Karpas-422 (cell line): ENCODE results near the gene ARID1B. TPM values are rescaled to one million over a fixed set of nuclear protein-coding genes. Genes with fewer than 3 reads are reported as not detected.
A peak's percentile ranks its signal among the peaks of the same experiment; 100 is the strongest.

ENCODE experiments used
- DNase-seq: peaks from one replicate; pipeline ENCODE4 v3.0.0-alpha.2; 2015
- H2AFZ ChIP-seq: fragments of 200-600 bp; sonication (generic); 2 replicates; pipeline ENCODE4 v1.6.1; 2014; ENCODE audit warnings: antibody characterized with exemption, low read length, mixed read lengths
- H3K27ac ChIP-seq: fragments of 200-600 bp; sonication (generic); 2 replicates; pipeline ENCODE4 v1.5.1; 2014; ENCODE audit warnings: mild to moderate bottlenecking, low read length, moderate library complexity
- H3K27me3 ChIP-seq: fragments of 200-600 bp; sonication (generic); 2 replicates; pipeline ENCODE4 v1.6.1; 2014; ENCODE audit warnings: low read length, mixed read lengths
- H3K36me3 ChIP-seq: fragments of 200-600 bp; sonication (generic); 2 replicates; pipeline ENCODE4 v1.6.1; 2014; ENCODE audit warnings: low read length, mixed read lengths; ENCODE audit not compliant: insufficient read depth
- H3K4me1 ChIP-seq: fragments of 200-600 bp; sonication (generic); 2 replicates; pipeline ENCODE4 v1.6.1; 2014; ENCODE audit warnings: mild to moderate bottlenecking, low read length, mixed read lengths
- H3K4me2 ChIP-seq: fragments of 200-600 bp; sonication (generic); 2 replicates; pipeline ENCODE4 v1.6.1; 2014; ENCODE audit warnings: low read length, low read depth, mild to moderate bottlenecking; ENCODE audit not compliant: poor library complexity, severe bottlenecking
- H3K4me3 ChIP-seq: fragments of 200-600 bp; sonication (generic); 2 replicates; pipeline ENCODE4 v1.5.1; 2014; ENCODE audit warnings: mild to moderate bottlenecking, antibody characterized with exemption, low read length, mixed read lengths
- H3K79me2 ChIP-seq: fragments of 200-600 bp; sonication (generic); 2 replicates; pipeline ENCODE4 v1.6.1; 2014; ENCODE audit warnings: mild to moderate bottlenecking, low read length, mixed read lengths
- H3K9ac ChIP-seq: fragments of 200-600 bp; sonication (generic); 2 replicates; pipeline ENCODE4 v1.6.0; 2014; ENCODE audit warnings: low read length
- H3K9me2 ChIP-seq: fragments of 200-600 bp; sonication (generic), shearing (Covaris generic); replicated peaks from 2 replicates; pipeline ENCODE4 v1.6.0; 2014; ENCODE audit warnings: mild to moderate bottlenecking, low read length, moderate library complexity; ENCODE audit not compliant: insufficient read depth
- H3K9me3 ChIP-seq: fragments of 300-700, 200-600 bp; sonication (generic); 2 replicates; pipeline ENCODE4 v1.6.1; 2014; ENCODE audit warnings: low read length, mixed read lengths
- H4K20me1 ChIP-seq: fragments of 200-600 bp; sonication (generic); 2 replicates; pipeline ENCODE4 v1.6.1; 2014; ENCODE audit warnings: mild to moderate bottlenecking, antibody characterized with exemption, low read length, low read depth; ENCODE audit not compliant: insufficient read depth
- total RNA-seq: library from RNA; depleted of rRNA; stranded (reverse); fragments of >200 nt; shearing (Covaris generic); gene quantifications from 2 replicates; pipeline ENCODE4 v1.2.3, GENCODE V29; 2014; ENCODE audit warnings: low replicate concordance

ARID1B gene
- total RNA-seq, 1 experiment from 2014 or later, result 174 TPM

- H3K79me2 ChIP-seq, result peaks cover 99% of the 10 kb centered on the region
- H3K27ac ChIP-seq, result peak overlapping the region; percentile 40
- no peak overlapping the region for H2AFZ ChIP-seq
- no peak overlapping the region for H3K4me3 ChIP-seq
- no peaks in the 10 kb centered on the region for H3K36me3 ChIP-seq
- H4K20me1 ChIP-seq, result no peaks in the 10 kb centered on the region; the same call in 1 of the 2 replicates
- DNase-seq, result no peak
- H3K4me2 ChIP-seq, result peak overlapping the region; percentile 7
- no peak overlapping the region for H3K9ac ChIP-seq
- H3K27me3 ChIP-seq, result no peaks in the 10 kb centered on the region
- no peaks in the 10 kb centered on the region for H3K9me3 ChIP-seq
- H3K9me2 ChIP-seq, result no peaks in the 10 kb centered on the region
- peaks cover 95% of the 10 kb centered on the region for H3K4me1 ChIP-seq
Measured at GRCh38 chr6:156879591-156879990, 102.4 kb downstream of the ARID1B start.

- no peaks in the 10 kb centered on the region for H3K9me3 ChIP-seq
- peak overlapping the region; percentile 75 for H3K4me2 ChIP-seq
- no peaks in the 10 kb centered on the region for H3K9me2 ChIP-seq
- peaks cover 95% of the 10 kb centered on the region for H3K4me1 ChIP-seq
- peak overlapping the region; percentile 62; the same call in 1 of the 2 replicates for H3K4me3 ChIP-seq
- DNase-seq, result no peak
- no peaks in the 10 kb centered on the region for H3K27me3 ChIP-seq
- no peaks in the 10 kb centered on the region for H3K36me3 ChIP-seq
- peak overlapping the region; percentile 59 for H3K9ac ChIP-seq
- peaks cover 99% of the 10 kb centered on the region for H3K79me2 ChIP-seq
- no peaks in the 10 kb centered on the region; the same call in 1 of the 2 replicates for H4K20me1 ChIP-seq
- H3K27ac ChIP-seq, result peak overlapping the region; percentile 81
- H2AFZ ChIP-seq, result no peak overlapping the region
Measured at GRCh38 chr6:156880913-156881312, 103.7 kb downstream of the ARID1B start.

- Histone ChIP-seq H3K9ac (peak overlapping the region; percentile 59), H3K27me3 (no peaks in the 10 kb centered on the region), H3K4me2 (peak overlapping the region; percentile 75), H3K4me3 (peak overlapping the region; percentile 62), H3K9me2 (no peaks in the 10 kb centered on the region), H2AFZ (no peak overlapping the region), H3K79me2 (peaks cover 99% of the 10 kb centered on the region), H3K36me3 (no peaks in the 10 kb centered on the region), H3K4me1 (peaks cover 98% of the 10 kb centered on the region), H4K20me1 (no peaks in the 10 kb centered on the region; the same call in 1 of the 2 replicates), H3K27ac (peak overlapping the region; percentile 81), H3K9me3 (no peaks in the 10 kb centered on the region)
- DNase-seq, result peak; percentile 62
Measured at GRCh38 chr6:156881687-156882629, 104.8 kb downstream of the ARID1B start.

GRCh38 chr6:156883497-156884252, 106.5 kb downstream of the ARID1B start:
- no peaks in the 10 kb centered on the region for H3K9me3 ChIP-seq
- H3K4me3 ChIP-seq, result peak overlapping the region; percentile 62
- H3K79me2 ChIP-seq, result peaks cover 99% of the 10 kb centered on the region
- H3K4me2 ChIP-seq, result peak overlapping the region; percentile 75
- peak overlapping the region; percentile 59 for H3K9ac ChIP-seq
- no peak overlapping the region for H2AFZ ChIP-seq
- H3K4me1 ChIP-seq, result peaks cover 98% of the 10 kb centered on the region
- H4K20me1 ChIP-seq, result no peaks in the 10 kb centered on the region; the same call in 1 of the 2 replicates
- H3K36me3 ChIP-seq, result no peaks in the 10 kb centered on the region
- H3K27ac ChIP-seq, result peak overlapping the region; percentile 81
- no peaks in the 10 kb centered on the region for H3K9me2 ChIP-seq
- peak; percentile 51 for DNase-seq
- no peaks in the 10 kb centered on the region for H3K27me3 ChIP-seq

- Histone ChIP-seq H4K20me1 (no peaks in the 10 kb centered on the region; the same call in 1 of the 2 replicates), H3K9me2 (no peaks in the 10 kb centered on the region), H3K27me3 (no peaks in the 10 kb centered on the region), H3K4me2 (peak overlapping the region; percentile 75), H3K9ac (peak overlapping the region; percentile 59), H3K36me3 (no peaks in the 10 kb centered on the region), H3K9me3 (no peaks in the 10 kb centered on the region), H2AFZ (no peak overlapping the region), H3K4me1 (peaks cover 97% of the 10 kb centered on the region), H3K27ac (peak overlapping the region; percentile 81), H3K79me2 (peaks cover 99% of the 10 kb centered on the region), H3K4me3 (peak overlapping the region; percentile 62)
- DNase-seq, result no peak
Measured at GRCh38 chr6:156884306-156884705, 107.1 kb downstream of the ARID1B start.

GRCh38 chr6:156885562-156885961, 108.4 kb downstream of the ARID1B start:
- peak overlapping the region; percentile 75 for H3K4me2 ChIP-seq
- H3K9ac ChIP-seq, result peak overlapping the region; percentile 59
- no peaks in the 10 kb centered on the region; the same call in 1 of the 2 replicates for H4K20me1 ChIP-seq
- peaks cover 100% of the 10 kb centered on the region for H3K79me2 ChIP-seq
- H3K36me3 ChIP-seq, result no peaks in the 10 kb centered on the region
- H3K4me1 ChIP-seq, result peaks cover 91% of the 10 kb centered on the region
- no peaks in the 10 kb centered on the region for H3K9me2 ChIP-seq
- peak overlapping the region; percentile 62 for H3K4me3 ChIP-seq
- DNase-seq, result peak; percentile 63
- no peak overlapping the region for H2AFZ ChIP-seq
- H3K27me3 ChIP-seq, result no peaks in the 10 kb centered on the region
- H3K9me3 ChIP-seq, result no peaks in the 10 kb centered on the region
- H3K27ac ChIP-seq, result peak overlapping the region; percentile 81

- H4K20me1 ChIP-seq, result no peaks in the 10 kb centered on the region
- DNase-seq, result peak; percentile 94
- peaks cover 84% of the 10 kb centered on the region for H3K4me1 ChIP-seq
- peaks cover 100% of the 10 kb centered on the region for H3K79me2 ChIP-seq
- H3K4me2 ChIP-seq, result peak overlapping the region; percentile 75
- no peak overlapping the region for H2AFZ ChIP-seq
- no peaks in the 10 kb centered on the region for H3K9me3 ChIP-seq
- peak overlapping the region; percentile 62 for H3K4me3 ChIP-seq
- H3K9me2 ChIP-seq, result no peaks in the 10 kb centered on the region
- peak overlapping the region; percentile 81 for H3K27ac ChIP-seq
- H3K27me3 ChIP-seq, result no peaks in the 10 kb centered on the region
- peak overlapping the region; percentile 59 for H3K9ac ChIP-seq
- no peaks in the 10 kb centered on the region for H3K36me3 ChIP-seq
Measured at GRCh38 chr6:156886409-156886808, 109.2 kb downstream of the ARID1B start.
